ENCODE measurements around the gene PCDHB2.

Gene PCDHB2

GRCh38 chr5:141077826-141078225, 16.6 kb upstream of the PCDHB2 start:
- no peaks in the 10 kb centered on the region for H3K79me2 ChIP-seq (ENCODE audit: low read length)
- H3K36me3 ChIP-seq (replicated peaks; ENCODE audit: insufficient read depth, low read length) = no peaks in the 10 kb centered on the region
- H3K27ac ChIP-seq (ENCODE audit: low read length) = no peak overlapping the region
- H3K4me3 ChIP-seq (ENCODE audit: low read length) = no peak overlapping the region
- no peak overlapping the region for H2AFZ ChIP-seq (ENCODE audit: low read length)
- no peak overlapping the region for H3K4me2 ChIP-seq (ENCODE audit: low read depth, low read length)
- no peaks in the 10 kb centered on the region for H4K20me1 ChIP-seq (ENCODE audit: insufficient read depth, low read length)
- H3K9me2 ChIP-seq (replicated peaks; ENCODE audit: insufficient read depth, low read length) = no peaks in the 10 kb centered on the region
- no peaks in the 10 kb centered on the region for H3K27me3 ChIP-seq (replicated peaks; ENCODE audit: insufficient read depth, low read length)
- no peak overlapping the region for H3K9ac ChIP-seq (ENCODE audit: low read length)
- no peaks in the 10 kb centered on the region for H3K4me1 ChIP-seq (ENCODE audit: low read length)
- no peak for DNase-seq
- no peak for TF ChIP-seq EZH2 (optimal IDR thresholded peaks at IDR 0.05; ENCODE audit: low read depth, low read length)
- no peak for TF ChIP-seq CTCF (IDR thresholded peaks at IDR 0.05; ENCODE audit: low read length)
- no peaks in the 10 kb centered on the region for H3F3A ChIP-seq (ENCODE audit: insufficient read depth, low read length)
- no peaks in the 10 kb centered on the region for H3K9me3 ChIP-seq (replicated peaks; ENCODE audit: insufficient read depth, low read length)

GRCh38 chr5:141082228-141082627, 12.2 kb upstream of the PCDHB2 start:
- no peak for TF ChIP-seq EZH2phosphoT487 (IDR thresholded peaks at IDR 0.05; ENCODE audit: low read length)
- TF ChIP-seq EZH2 (optimal IDR thresholded peaks at IDR 0.05; ENCODE audit: low read depth, low read length) = no peak
- TF ChIP-seq CTCF (IDR thresholded peaks at IDR 0.05; ENCODE audit: low read length) = no peak
- H3K9ac ChIP-seq (ENCODE audit: low read length) = no peak overlapping the region
- H3F3A ChIP-seq (ENCODE audit: insufficient read depth, low read length) = no peaks in the 10 kb centered on the region
- H3K27me3 ChIP-seq (replicated peaks; ENCODE audit: insufficient read depth, low read length) = no peaks in the 10 kb centered on the region
- H3K9me2 ChIP-seq (replicated peaks; ENCODE audit: insufficient read depth, low read length) = no peaks in the 10 kb centered on the region
- no peaks in the 10 kb centered on the region for H3K9me3 ChIP-seq (replicated peaks; ENCODE audit: insufficient read depth, low read length)
- no peaks in the 10 kb centered on the region for H4K20me1 ChIP-seq (ENCODE audit: insufficient read depth, low read length)
- no peaks in the 10 kb centered on the region for H3K79me2 ChIP-seq (ENCODE audit: low read length)
- peak overlapping the region; percentile 27; the same call in 1 of the 2 replicates for H3K4me2 ChIP-seq (ENCODE audit: low read depth, low read length)
- peaks cover 4% of the 10 kb centered on the region; the same call in 1 of the 2 replicates for H3K4me1 ChIP-seq (ENCODE audit: low read length)
- DNase-seq = no peak
- H3K36me3 ChIP-seq (replicated peaks; ENCODE audit: insufficient read depth, low read length) = no peaks in the 10 kb centered on the region
- peak overlapping the region; percentile 43 for H2AFZ ChIP-seq (ENCODE audit: low read length)
- no peak overlapping the region for H3K27ac ChIP-seq (ENCODE audit: low read length)
- H3K4me3 ChIP-seq (ENCODE audit: low read length) = no peak overlapping the region

GRCh38 chr5:141084487-141084989, 9.9 kb upstream of the PCDHB2 start:
- no peaks in the 10 kb centered on the region for H4K20me1 ChIP-seq (ENCODE audit: insufficient read depth, low read length)

More at GRCh38 chr5:141084487-141084989, 9.9 kb upstream of the PCDHB2 start:
- Histone ChIP-seq H3K4me3 (ENCODE audit: low read length) (peak overlapping the region; percentile 64), H3K4me1 (ENCODE audit: low read length) (peaks cover 4% of the 10 kb centered on the region; the same call in 1 of the 2 replicates), H3K79me2 (ENCODE audit: low read length) (no peaks in the 10 kb centered on the region), H3K27me3 (replicated peaks; ENCODE audit: insufficient read depth, low read length) (no peaks in the 10 kb centered on the region), H3K36me3 (replicated peaks; ENCODE audit: insufficient read depth, low read length) (no peaks in the 10 kb centered on the region), H3K4me2 (ENCODE audit: low read depth, low read length) (peak overlapping the region; percentile 50; the same call in 1 of the 2 replicates), H3K9ac (ENCODE audit: low read length) (peak overlapping the region; percentile 61), H3K27ac (ENCODE audit: low read length) (no peak overlapping the region), H3K9me3 (replicated peaks; ENCODE audit: insufficient read depth, low read length) (no peaks in the 10 kb centered on the region), H3K9me2 (replicated peaks; ENCODE audit: insufficient read depth, low read length) (no peaks in the 10 kb centered on the region), H3F3A (ENCODE audit: insufficient read depth, low read length) (no peaks in the 10 kb centered on the region), H2AFZ (ENCODE audit: low read length) (peak overlapping the region; percentile 83)
- peak; percentile 81 for DNase-seq
- TF ChIP-seq CTCF (IDR thresholded peaks at IDR 0.05; ENCODE audit: low read length) (peak; percentile 89), EZH2phosphoT487 (IDR thresholded peaks at IDR 0.05; ENCODE audit: low read length) (no peak)

Data from MM.1S (cell line).